ENCODE results near the gene MRPS2. TPM values are rescaled to one million over a fixed set of nuclear protein-coding genes. Genes with fewer than 3 reads are reported as not detected.
"Not testable (repeated sequence)": the region's sequence is repeated elsewhere in the genome, so short reads cannot be mapped to it uniquely, and the experiment has no call there.

The MRPS2 gene
- total RNA-seq, 1 donor from 2014 or later: 41.7 TPM

GRCh38 chr9:135523521-135524129, 23.1 kb downstream of the MRPS2 start:
- no peak for ATAC-seq (ENCODE audit: poor library complexity)
- no peak for DNase-seq
- intact Hi-C loops (cut with DNase I): no loop called here

DNA sequence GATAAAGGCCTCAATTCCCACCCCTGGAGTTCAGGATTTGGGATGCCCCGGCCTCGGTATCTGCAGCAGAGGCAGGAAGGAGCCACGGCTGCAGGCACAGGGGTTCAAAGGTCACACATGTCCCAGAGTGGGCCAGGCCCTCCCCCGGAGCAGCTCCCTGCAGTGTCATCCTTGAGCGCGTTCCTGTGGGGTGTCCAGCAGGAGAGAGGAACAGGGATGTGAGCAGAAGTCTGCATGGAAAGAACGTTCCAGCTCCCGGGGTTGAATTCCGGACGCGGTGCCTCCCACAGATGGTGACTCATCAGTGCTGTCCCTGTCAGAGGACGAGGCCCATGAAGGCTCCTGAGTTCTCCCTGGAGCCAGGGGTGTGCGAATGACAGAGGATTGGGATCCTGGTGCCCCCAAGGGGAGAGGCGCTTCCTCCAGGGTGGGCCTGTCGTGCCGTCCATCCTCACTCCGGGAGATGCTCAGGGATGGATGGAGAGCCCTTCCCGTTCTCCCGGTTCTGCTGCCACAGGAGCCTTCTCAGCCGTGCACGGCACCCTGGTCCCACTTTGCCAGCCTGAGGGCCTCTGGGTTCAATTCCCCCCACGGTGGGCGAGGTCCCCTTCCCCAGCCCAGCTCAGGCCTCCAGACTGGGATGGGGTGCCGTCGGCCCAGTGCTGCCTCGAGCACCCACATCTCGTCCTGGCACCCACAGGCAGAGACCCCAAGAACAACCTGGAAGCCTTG, 23.8 kb downstream of the MRPS2 start:
- ATAC-seq (ENCODE audit: poor library complexity) (no peak), DNase-seq (no peak)
- intact Hi-C loops (cut with DNase I): no loop called here

DNA sequence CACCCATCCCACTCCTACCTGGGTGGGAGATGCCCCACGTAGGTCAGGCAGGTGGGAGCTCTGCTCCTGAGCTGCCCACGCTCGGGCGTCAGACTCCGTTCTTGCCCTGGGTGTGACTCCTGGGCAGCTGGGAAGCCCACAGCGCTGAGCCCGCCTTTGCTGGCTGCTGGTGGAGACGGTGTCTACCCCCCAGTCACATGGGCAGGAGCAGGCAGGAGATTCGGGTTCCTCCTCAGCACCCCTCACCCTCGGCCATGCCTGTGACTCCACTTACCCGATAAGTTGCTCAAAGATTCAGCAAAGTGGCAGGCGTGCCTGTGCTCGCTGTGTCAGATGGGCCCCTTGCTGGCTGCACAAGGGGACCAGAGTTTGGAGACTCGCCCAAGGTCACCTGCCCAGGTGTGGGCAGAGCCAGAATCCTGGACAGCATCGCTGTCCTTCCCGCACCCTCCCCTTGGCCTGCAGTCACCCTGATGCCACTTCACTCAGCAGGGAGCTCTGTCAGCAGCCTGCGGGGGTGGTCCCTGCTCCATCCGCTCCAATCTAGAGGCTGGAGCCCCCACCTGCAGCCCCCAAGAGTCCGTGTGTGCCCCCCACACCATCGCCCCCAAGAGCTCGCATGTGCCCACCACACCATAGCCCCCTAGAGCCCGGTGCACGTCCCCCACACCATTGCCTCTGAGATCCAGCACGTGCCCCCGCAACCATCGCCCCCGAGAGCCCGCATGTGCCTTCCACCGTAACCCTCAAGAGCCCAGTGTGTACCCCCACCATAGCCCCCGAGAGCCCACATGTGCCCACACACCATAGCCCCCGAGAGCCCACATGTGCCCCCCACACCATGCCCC, 25.0 kb downstream of the MRPS2 start:
- ATAC-seq (ENCODE audit: poor library complexity): no peak
- DNase-seq: no peak
- intact Hi-C loops (cut with DNase I): no loop called here

GRCh38 chr9:135526089-135526729, 25.7 kb downstream of the MRPS2 start:
- DNase-seq (no peak), ATAC-seq (ENCODE audit: poor library complexity) (no peak)
- intact Hi-C loops (cut with DNase I): no loop called here

- ATAC-seq (ENCODE audit: poor library complexity) (no peak), DNase-seq (no peak)
- intact Hi-C loops (cut with DNase I): no loop called here
Observed at GRCh38 chr9:135526730-135527571, 26.5 kb downstream of the MRPS2 start.

- intact Hi-C loops (cut with DNase I): not testable (repeated sequence)
Observed at GRCh38 chr9:135528842-135529435, 28.5 kb downstream of the MRPS2 start.

DNA sequence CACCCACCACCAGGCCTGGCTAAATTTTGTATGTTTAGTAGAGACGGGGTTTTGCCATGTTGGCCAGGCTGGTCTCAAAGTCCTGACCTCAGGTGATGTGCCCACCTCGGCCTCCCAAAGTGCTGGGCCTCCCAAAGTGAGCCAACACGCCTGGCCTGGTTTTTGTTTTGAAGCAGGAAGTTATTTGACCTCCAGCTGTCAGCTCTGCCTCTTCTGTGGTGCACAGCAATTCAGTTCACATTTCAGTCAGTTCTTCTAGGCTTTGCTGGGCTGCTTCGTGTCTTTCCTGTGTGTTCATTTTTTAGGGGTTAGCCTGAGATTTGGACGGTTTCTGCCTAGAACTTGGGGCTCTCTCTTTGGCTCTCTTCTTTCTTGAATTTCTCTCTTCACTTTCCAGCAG, 29.7 kb downstream of the MRPS2 start:
- DNase-seq (no peak), ATAC-seq (ENCODE audit: poor library complexity) (no peak)
- intact Hi-C loops (cut with DNase I): no loop called here

More at GRCh38 chr9:135528842-135529435, 28.5 kb downstream of the MRPS2 start:
- ATAC-seq (ENCODE audit: poor library complexity); DNase-seq: not testable (repeated sequence)

- ATAC-seq (ENCODE audit: poor library complexity) (no peak), DNase-seq (no peak)
- intact Hi-C loops (cut with DNase I): no loop called here
Observed at GRCh38 chr9:135531096-135531495, 30.6 kb downstream of the MRPS2 start.

DNA sequence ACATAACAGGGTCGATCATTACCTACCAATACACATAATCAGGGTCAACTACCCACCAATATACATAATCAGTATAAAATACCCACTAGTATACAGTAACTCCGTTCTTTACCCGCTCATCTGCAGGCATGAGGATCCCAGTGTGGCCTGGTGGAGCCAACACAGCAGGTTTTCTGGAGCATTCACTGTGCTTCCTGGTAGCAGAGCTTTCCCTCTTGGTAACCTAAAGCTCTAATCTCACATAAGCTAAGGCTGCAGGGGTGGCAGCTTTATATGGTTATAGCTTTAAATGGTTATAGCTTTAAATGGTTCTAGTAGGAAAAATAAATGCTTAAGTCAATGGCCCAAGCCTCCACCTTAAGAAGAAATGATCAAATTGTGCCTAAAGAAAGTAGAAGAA, 32.6 kb downstream of the MRPS2 start:
- ATAC-seq (ENCODE audit: poor library complexity): no peak

GRCh38 chr9:135533674-135534073, 33.2 kb downstream of the MRPS2 start:
- ATAC-seq (ENCODE audit: poor library complexity): no peak
- intact Hi-C loops (cut with DNase I): no loop called here
- DNase-seq: no peak

More for the DNA sequence above, 32.6 kb downstream of the MRPS2 start:
- DNase-seq: no peak
- intact Hi-C loops (cut with DNase I): no loop called here

- ATAC-seq (ENCODE audit: poor library complexity); DNase-seq: not testable (repeated sequence)
Observed at GRCh38 chr9:135534192-135534711, 33.8 kb downstream of the MRPS2 start.

GRCh38 chr9:135534826-135535225, 34.3 kb downstream of the MRPS2 start:
- intact Hi-C loops (cut with DNase I); ATAC-seq (ENCODE audit: poor library complexity); DNase-seq: not testable (repeated sequence)

More at GRCh38 chr9:135534192-135534711, 33.8 kb downstream of the MRPS2 start:
- intact Hi-C loops (cut with DNase I): not testable (repeated sequence)

DNA sequence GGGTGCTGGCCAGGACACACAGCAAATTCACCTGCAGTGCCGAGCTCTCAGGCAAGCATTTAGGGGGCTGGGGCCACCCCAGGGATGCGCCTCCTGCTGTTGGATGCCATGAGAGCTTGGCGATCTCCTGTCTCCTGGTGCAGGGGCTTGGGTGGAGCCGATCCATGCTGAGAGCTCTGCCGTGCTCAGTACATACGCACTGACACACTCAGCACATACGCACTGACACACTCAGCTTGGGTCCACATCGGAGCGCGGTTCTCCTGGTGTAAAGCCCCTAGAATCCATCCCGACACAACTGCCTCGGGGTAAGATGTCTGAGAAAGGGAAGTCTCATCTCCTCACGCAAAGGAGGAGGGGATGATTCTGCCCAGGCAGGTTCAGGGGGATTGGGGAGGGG, 35.1 kb downstream of the MRPS2 start:
- ATAC-seq (ENCODE audit: poor library complexity); intact Hi-C loops (cut with DNase I); DNase-seq: not testable (repeated sequence)

- ATAC-seq (ENCODE audit: poor library complexity) (no peak), DNase-seq (no peak)
- intact Hi-C loops (cut with DNase I): no loop called here
Observed at GRCh38 chr9:135536216-135536615, 35.7 kb downstream of the MRPS2 start.

- ATAC-seq (ENCODE audit: poor library complexity); intact Hi-C loops (cut with DNase I); DNase-seq: not testable (repeated sequence)
Observed at GRCh38 chr9:135543262-135543894, 42.9 kb downstream of the MRPS2 start.

DNA sequence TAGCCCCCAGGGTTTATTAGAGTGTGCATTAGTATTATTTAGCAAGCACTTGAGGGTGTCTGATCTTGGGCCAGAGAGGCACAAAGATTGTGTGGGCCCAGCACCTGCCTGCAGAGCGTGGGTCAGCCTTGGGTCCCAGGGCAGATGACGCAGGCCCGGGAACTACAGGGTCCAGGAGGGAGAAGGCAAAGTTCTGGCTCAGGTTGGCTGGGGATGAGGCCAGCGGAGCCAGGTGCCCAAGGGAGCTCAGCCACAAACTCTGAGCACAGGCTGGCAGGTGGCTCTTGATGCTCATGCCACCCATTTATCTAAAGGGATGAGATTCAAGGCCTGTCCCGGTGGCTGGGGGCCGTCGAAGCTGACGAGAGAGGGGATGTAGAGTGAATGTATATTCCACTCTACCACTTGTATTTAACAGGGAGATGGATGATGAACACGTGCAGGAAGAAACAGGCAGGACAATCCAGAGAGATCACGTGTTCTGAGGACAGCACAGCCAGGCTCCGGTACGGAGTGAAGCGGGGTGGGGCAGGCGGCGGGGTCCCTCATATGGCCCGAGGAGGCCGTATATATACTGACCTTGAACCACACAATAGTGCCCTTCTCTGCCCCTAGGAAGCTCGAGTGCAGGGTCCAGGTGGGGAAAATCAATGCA, 44.6 kb downstream of the MRPS2 start:
- intact Hi-C loops (cut with DNase I): no loop called here
- ATAC-seq (ENCODE audit: poor library complexity) (no peak), DNase-seq (no peak)
